Spleen (tissue), 11 donors: ENCODE measurements around the gene IDUA. TPM values are rescaled to one million over a fixed set of nuclear protein-coding genes. Genes with fewer than 3 reads are reported as not detected.

Experiments
- DNase-seq: peaks from one replicate; pipeline ENCODE4 v3.0.0-alpha.2; 2020
- H3K27ac ChIP-seq, 8 donors: fragments of 200-600 bp; sonication (generic) in 7 of 8; 1 replicate in 4 of 8; 2 replicates in 4 of 8; pipeline versions ENCODE4 v1.5.0 to v1.8.0; 2016 to 2021; ENCODE audit warnings: inconsistent platforms in 4 of 8, mild to moderate bottlenecking in 4 of 8, moderate library complexity in 1 of 8
- H3K27me3 ChIP-seq, 7 donors: fragments of 200-600 bp; sonication (generic) in 6 of 7; replicated peaks in 1 of 7; 1 replicate in 4 of 7; 2 replicates in 3 of 7; pipeline versions ENCODE4 v1.5.0 to v1.8.0; 2016 to 2021; ENCODE audit warnings: inconsistent platforms in 3 of 7, mild to moderate bottlenecking in 1 of 7
- H3K36me3 ChIP-seq, 6 donors: fragments of 200-600 bp; sonication (generic) in 5 of 6; 1 replicate in 4 of 6; 2 replicates in 2 of 6; pipeline versions ENCODE4 v1.5.0 to v1.8.0; 2016 to 2021; ENCODE audit warnings: inconsistent platforms in 2 of 6
- H3K4me1 ChIP-seq, 6 donors: fragments of 200-600 bp; sonication (generic) in 5 of 6; 1 replicate in 3 of 6; 2 replicates in 3 of 6; pipeline versions ENCODE4 v1.5.0 to v1.8.0; 2016 to 2021; ENCODE audit warnings: inconsistent platforms in 3 of 6
- H3K4me3 ChIP-seq, 8 donors: fragments of 200-600 bp; sonication (generic) in 7 of 8; 1 replicate in 4 of 8; 2 replicates in 4 of 8; pipeline versions ENCODE4 v1.5.0 to v1.8.0; 2016 to 2021; ENCODE audit warnings: inconsistent platforms in 4 of 8, mild to moderate bottlenecking in 4 of 8, moderate library complexity in 2 of 8
- H3K9me3 ChIP-seq, 8 donors: fragments of 200-600 bp; sonication (generic) in 7 of 8; 1 replicate in 4 of 8; 2 replicates in 4 of 8; pipeline versions ENCODE4 v1.5.0 to v1.8.0; 2016 to 2021; ENCODE audit warnings: inconsistent platforms in 4 of 8
- POLR2A ChIP-seq, 3 donors: fragments of 450-650 bp; IDR thresholded peaks; one replicate each; pipeline ENCODE4 v1.5.1; 2017; ENCODE audit warnings: antibody characterized with exemption in 3 of 3, mild to moderate bottlenecking in 1 of 3
- POLR2AphosphoS5 ChIP-seq, 3 donors: sonication (generic); formaldehyde crosslinking; IDR thresholded peaks; one replicate each; pipeline ENCODE4 v1.5.1; 2017; ENCODE audit warnings: antibody characterized with exemption in 3 of 3
- WGBS, 5 donors: extraction: QIAGEN DNeasy Blood & Tissue Kit in 3 of 5; methylation state at CpG; one replicate each; pipeline versions ENCODE4 v1.1.5 to v1.1.7; 2013 to 2018; 5-methylcytosine and 5-hydroxymethylcytosine counted together
- intact Hi-C: fragments of 100-400 bp; cut with DNase I; formaldehyde crosslinking; loops from one replicate; pipeline ENCODE4 v1.15.0; 2023; ENCODE audit warnings: low total_unique reads
- polyA plus RNA-seq, 3 donors: library from polyadenylated mRNA; stranded (reverse); fragments of 200-250 nt; gene quantifications; one replicate each; pipeline ENCODE4 v1.2.1, GENCODE V29; 2013
- total RNA-seq, 7 donors: library from RNA; depleted of rRNA in 3 of 7; stranded (reverse); fragments of >200 nt in 3 of 7; fragmentation: NEBNext Ultra II Directional in 4 of 7; extraction: Animal tissue kit (Norgen Biotek cat#: 25700) in 4 of 7; gene quantifications; one replicate each; pipeline versions ENCODE4 v1.1.0 to v1.2.1, GENCODE V29; 2016 to 2021
- TF ChIP-seq, protein P1 (sequence below), 11 experiments: fragments of 200-600 bp in 7 of 11; fragments of 450-650 bp in 4 of 11; sonication (generic) in 4 of 11; IDR thresholded peaks in 8 of 11; conservative IDR thresholded peaks in 3 of 11; 1 replicate in 7 of 11; 2 replicates in 4 of 11; pipeline versions ENCODE4 v1.4.0 to v1.8.0; 2016 to 2021; ENCODE audit warnings: antibody characterized with exemption in 11 of 11, inconsistent platforms in 4 of 11, mild to moderate bottlenecking in 1 of 11
- donor health status: healthy with polysubstance abuse.
- donor health status: DM: no; HTN: no; CAD: no; lungs with moderate emphysema.
- donor health status: DM: no; HTN: no; CAD: no.
- donor health status: Bipolar disorder and iron deficiency.
- donor health status: healthy.
- donor health status: DM: no; HTN: no; CAD: no.
- donor health status: DM: yes; HTN: yes; CAD: no.

Gene IDUA
- total and polyA plus RNA-seq, 10 donors = 11.5 to 58.3 (median 24.4) TPM

DNA sequence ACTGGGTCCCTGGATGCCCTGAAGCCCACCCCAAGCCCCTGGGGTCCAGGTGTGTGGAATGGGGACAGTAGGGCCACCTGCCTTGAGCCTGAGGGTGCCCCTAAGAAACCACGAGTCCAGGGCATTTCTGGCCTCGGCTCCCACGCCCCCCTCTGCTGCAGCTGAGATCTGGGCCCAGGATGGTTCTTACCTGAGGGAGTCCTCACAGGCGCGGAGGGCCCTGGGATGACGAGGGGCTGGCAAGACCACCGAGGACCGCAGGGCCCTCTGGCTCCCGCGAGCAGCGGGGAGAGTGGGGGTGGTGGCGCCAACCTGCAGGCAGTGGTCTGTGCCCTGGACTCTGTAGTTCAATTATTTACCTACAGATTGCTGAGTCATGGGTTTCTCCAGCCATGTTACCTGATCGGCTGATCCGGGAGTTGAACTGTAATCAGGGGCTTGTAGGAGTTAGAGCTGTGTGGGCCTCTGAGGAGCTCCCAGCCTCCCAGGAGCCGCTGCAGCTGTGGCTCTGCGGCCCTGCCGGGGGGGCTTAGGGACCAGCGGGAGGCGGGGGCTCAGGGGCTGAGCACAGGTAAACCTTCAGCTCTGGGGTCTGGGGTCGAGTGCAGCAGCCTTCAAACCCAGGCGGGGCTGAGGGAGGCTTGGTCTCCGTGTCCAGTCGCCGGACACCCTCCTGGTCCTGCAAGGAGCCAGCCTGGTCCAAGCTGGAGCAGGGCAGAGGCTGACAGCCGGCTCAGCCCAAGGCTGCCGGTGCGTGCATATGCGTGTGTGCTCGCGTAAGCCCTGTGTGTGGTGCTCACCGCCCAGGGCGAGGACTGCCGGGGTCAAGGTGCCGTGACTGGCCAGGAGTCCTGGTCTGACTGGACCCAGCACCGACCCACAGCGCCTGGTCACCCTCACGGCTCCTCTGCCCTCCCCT is 6.5 kb downstream of the IDUA start, which contains the start of gene SLC26A1:
Gene SLC26A1 (minus strand): TSS at position 294 of the 919 bp plus-strand sequence. CDS start 1,701 bp downstream, outside the sequence.
- H3K27ac ChIP-seq = peak within 1 kb of the TSS in 7 of 8 donors; percentile 44 to 79 (median 60)
- H3K4me1 ChIP-seq = peaks cover 0 to 53% (median 38%) of the 10 kb centered on the region in 6 donors
- intact Hi-C loops = no loop called here
- H3K4me3 ChIP-seq = peak within 1 kb of the TSS in 4 of 8 donors; percentile 5 to 52 (median 24)
- TF ChIP-seq POLR2A (IDR thresholded peaks at IDR 0.05) (no peak), POLR2AphosphoS5 (IDR thresholded peaks at IDR 0.05) (peak in 1 of 3 donors; percentile 19)
- peaks cover 0 to 28% (median 21%) of the 10 kb centered on the region in 7 donors for H3K27me3 ChIP-seq
- DNase-seq = no peak
- peaks cover 0 to 33% (median 16%) of the 10 kb centered on the region in 6 donors for H3K36me3 ChIP-seq
- H3K9me3 ChIP-seq = no peaks in the 10 kb centered on the region
- 87 to 91% (median 89%) methylated on average over 16 to 37 of the region's 37 CpGs for WGBS, 5 donors

DNA sequence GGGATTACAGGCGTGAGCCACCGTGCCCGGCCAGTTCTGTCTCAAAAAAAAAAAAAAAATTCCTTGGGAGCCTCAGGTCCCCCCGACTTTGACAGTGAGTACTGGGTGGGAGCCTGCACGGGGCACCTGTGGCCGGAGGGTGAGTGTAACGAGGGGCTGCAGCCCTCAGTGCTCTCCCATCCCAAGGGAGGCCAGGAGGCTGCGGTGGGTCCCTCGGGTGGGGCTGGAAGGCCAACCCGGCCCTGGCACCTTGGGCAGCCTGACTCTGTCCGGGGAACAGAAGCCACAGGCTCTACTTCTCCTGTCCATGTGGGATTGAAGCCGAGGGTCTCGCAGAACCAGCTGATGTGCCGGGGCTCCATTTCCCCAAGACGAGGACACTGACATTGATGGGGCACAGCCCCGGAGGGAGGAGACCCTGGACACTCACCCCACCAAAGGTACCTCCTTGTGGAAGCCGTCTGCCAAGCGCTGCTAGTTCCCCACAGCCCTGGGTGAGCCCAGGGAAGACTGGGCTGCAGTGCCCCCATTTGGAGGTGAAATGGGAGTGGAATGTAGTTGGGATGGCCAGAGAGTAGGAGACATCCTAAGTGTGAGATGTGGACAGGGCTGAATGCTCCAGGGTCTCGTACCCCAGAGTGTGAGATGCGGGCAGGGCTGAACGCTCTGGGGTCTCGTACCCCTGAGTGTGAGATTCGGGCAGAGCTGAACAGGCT is 8.6 kb downstream of the IDUA start:
- H3K27me3 ChIP-seq = peaks cover 0 to 47% (median 29%) of the 10 kb centered on the region in 7 donors
- no peak for TF ChIP-seq POLR2A (IDR thresholded peaks at IDR 0.05)
- TF ChIP-seq POLR2AphosphoS5 (IDR thresholded peaks at IDR 0.05) = no peak
- TF ChIP-seq, protein P1, sequence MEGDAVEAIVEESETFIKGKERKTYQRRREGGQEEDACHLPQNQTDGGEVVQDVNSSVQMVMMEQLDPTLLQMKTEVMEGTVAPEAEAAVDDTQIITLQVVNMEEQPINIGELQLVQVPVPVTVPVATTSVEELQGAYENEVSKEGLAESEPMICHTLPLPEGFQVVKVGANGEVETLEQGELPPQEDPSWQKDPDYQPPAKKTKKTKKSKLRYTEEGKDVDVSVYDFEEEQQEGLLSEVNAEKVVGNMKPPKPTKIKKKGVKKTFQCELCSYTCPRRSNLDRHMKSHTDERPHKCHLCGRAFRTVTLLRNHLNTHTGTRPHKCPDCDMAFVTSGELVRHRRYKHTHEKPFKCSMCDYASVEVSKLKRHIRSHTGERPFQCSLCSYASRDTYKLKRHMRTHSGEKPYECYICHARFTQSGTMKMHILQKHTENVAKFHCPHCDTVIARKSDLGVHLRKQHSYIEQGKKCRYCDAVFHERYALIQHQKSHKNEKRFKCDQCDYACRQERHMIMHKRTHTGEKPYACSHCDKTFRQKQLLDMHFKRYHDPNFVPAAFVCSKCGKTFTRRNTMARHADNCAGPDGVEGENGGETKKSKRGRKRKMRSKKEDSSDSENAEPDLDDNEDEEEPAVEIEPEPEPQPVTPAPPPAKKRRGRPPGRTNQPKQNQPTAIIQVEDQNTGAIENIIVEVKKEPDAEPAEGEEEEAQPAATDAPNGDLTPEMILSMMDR (IDR thresholded peaks at IDR 0.05 in 8 of 11, conservative IDR thresholded peaks at IDR 0.05 in 3 of 11) = no peak
- H3K27ac ChIP-seq = no peak overlapping the region
- H3K4me1 ChIP-seq = peaks cover 0 to 56% (median 39%) of the 10 kb centered on the region in 6 donors
- H3K4me3 ChIP-seq = no peak overlapping the region
- DNase-seq = no peak
- intact Hi-C loops = no loop called here
- no peaks in the 10 kb centered on the region for H3K9me3 ChIP-seq
- H3K36me3 ChIP-seq = peaks cover 0 to 17% (median 6%) of the 10 kb centered on the region in 6 donors
- WGBS, 5 donors = 83 to 93% (median 92%) methylated on average over 19 to 23 of the region's 23 CpGs

DNA sequence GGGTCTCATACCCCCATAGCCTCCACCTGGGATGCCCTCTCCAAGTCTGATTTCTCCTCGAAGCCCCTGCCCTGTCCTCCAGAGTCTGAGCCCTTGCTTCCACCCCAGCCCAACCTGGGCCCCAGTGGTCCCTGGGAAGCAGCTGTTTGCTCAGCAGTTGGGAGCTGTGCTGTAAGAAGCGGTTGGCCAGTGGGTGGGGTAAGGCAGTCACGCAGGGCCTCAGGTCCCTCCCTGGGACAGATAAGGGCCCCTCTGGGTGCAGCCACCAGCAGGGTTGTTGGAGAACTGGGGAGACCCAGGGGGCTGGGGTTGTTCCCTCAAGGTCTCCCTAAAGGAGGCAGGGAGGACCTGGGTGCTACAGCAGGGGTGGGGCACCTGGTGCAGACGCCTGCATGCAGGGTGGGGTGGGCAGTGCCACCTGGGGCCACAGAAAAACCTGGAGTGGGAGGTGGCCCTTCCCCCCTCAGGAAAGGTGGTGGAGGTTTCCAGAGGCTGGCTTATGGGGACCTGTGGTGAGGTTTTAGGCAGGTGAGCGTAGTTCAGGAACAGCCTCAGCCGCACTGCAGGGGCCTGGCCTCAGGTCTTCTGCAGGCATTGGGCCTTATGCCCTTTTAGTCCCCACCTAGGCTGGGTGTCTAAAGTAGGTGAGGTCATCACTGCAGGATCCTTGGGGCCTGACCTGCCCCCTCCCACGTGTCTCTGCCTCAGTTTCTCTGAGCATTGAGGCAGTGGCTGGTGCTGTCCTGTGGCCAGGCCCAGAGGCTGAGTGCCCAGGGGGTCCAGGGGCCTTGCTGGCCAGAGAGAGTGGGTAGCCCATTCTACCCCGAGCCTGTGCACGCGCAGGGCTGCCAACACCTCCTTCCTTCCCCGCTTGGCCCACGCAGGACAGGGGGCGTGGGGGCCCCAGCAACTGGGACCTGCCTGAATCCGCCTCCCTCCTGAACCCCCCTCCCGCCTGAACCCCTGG is 9.5 kb downstream of the IDUA start:
- Histone ChIP-seq H3K4me1 (peaks cover 0 to 55% (median 39%) of the 10 kb centered on the region in 6 donors), H3K36me3 (peaks cover 0 to 9% (median 1%) of the 10 kb centered on the region in 6 donors), H3K27ac (no peak overlapping the region), H3K9me3 (no peaks in the 10 kb centered on the region), H3K4me3 (peak overlapping the region in 1 of 8 donors; percentile 60), H3K27me3 (peaks cover 0 to 55% (median 38%) of the 10 kb centered on the region in 7 donors)
- TF ChIP-seq, protein P1 (IDR thresholded peaks at IDR 0.05 in 8 of 11, conservative IDR thresholded peaks at IDR 0.05 in 3 of 11) = no peak
- TF ChIP-seq POLR2A (IDR thresholded peaks at IDR 0.05) = no peak
- no peak for TF ChIP-seq POLR2AphosphoS5 (IDR thresholded peaks at IDR 0.05)
- 60 to 73% (median 65%) methylated on average over 14 to 15 of the region's 15 CpGs for WGBS, 5 donors
- intact Hi-C loops = no loop called here
- no peak for DNase-seq

DNA sequence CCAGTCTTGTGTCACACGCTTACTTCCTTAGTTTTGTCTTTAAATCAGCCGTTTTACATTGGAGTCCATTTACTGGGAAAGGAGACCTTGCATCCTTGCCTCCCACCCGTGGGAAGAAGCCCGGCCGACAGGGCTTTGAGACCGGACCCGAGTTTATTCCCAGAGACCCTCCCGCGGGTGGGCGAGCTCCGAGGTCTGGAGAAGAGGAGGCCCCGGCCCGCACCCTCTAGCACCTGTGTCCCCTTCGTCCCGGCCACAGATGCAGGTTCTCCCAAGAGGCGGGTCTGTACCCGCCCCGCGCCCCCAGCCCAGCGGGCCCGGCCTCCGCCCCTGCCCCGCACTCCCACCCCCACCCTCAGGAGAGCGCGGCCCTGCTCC is 10.1 kb downstream of the IDUA start:
- peak overlapping the region in 4 of 8 donors; percentile 10 to 60 (median 34) for H3K4me3 ChIP-seq
- 7 to 21% (median 12%) methylated on average over 16 to 25 of the region's 25 CpGs for WGBS, 5 donors
- TF ChIP-seq POLR2AphosphoS5 (IDR thresholded peaks at IDR 0.05) (no peak), POLR2A (IDR thresholded peaks at IDR 0.05) (no peak)
- TF ChIP-seq, protein P1 (IDR thresholded peaks at IDR 0.05 in 8 of 11, conservative IDR thresholded peaks at IDR 0.05 in 3 of 11) = no peak
- H3K9me3 ChIP-seq = no peaks in the 10 kb centered on the region
- H3K4me1 ChIP-seq = peaks cover 3 to 55% (median 36%) of the 10 kb centered on the region in 6 donors
- H3K27me3 ChIP-seq = peaks cover 3 to 62% (median 44%) of the 10 kb centered on the region in 7 donors
- H3K27ac ChIP-seq = no peak overlapping the region
- intact Hi-C loops = no loop called here
- peaks cover 0 to 2% (median 0%) of the 10 kb centered on the region in 6 donors for H3K36me3 ChIP-seq
- DNase-seq = no peak
